HL-60 (cell line): ENCODE measurements around the gene TMEM61.

Source experiments
- DNase-seq, 2 experiments: peaks; one replicate each; pipeline ENCODE4 v3.0.0-alpha.2; 2010 to 2020; ENCODE audit warnings: low read depth in 1 of 2, low spot score in 1 of 2
- H3K27ac ChIP-seq: fragments of 250-450 bp; sonication (Bioruptor Pico); replicated peaks from 2 replicates; pipeline ENCODE4 v1.5.1; 2020; ENCODE audit warnings: mild to moderate bottlenecking, moderate library complexity
- H3K27me3 ChIP-seq: fragments of 250-450 bp; sonication (Bioruptor Pico); 2 replicates; pipeline ENCODE4 v1.5.1; 2021; ENCODE audit warnings: mild to moderate bottlenecking, moderate library complexity; ENCODE audit not compliant: insufficient read depth, poor library complexity, severe bottlenecking
- H3K4me3 ChIP-seq: replicated peaks from 2 replicates; pipeline ENCODE4 v1.5.1; 2011; ENCODE audit warnings: mild to moderate bottlenecking, control low read depth, low read length; ENCODE audit not compliant: insufficient read depth
- GABPA ChIP-seq: IDR thresholded peaks from 2 replicates; pipeline ENCODE4 v1.6.1; 2012; ENCODE audit warnings: low read depth
- POLR2AphosphoS5 ChIP-seq: IDR thresholded peaks from 2 replicates; pipeline ENCODE4 v1.6.1; 2012; ENCODE audit warnings: low read depth
- SPI1 ChIP-seq: IDR thresholded peaks from 2 replicates; pipeline ENCODE4 v1.6.1; 2012; ENCODE audit warnings: low read depth, mild to moderate bottlenecking, borderline replicate concordance
- TF ChIP-seq, protein P1 (sequence below): IDR thresholded peaks from 2 replicates; pipeline ENCODE4 v1.6.1; 2012; ENCODE audit warnings: low read depth; ENCODE audit not compliant: insufficient replicate concordance
- TF ChIP-seq, protein P2 (sequence below): IDR thresholded peaks from one replicate; pipeline ENCODE4 v1.5.1; 2011; ENCODE audit warnings: low read length, control low read depth, inconsistent platforms; ENCODE audit not compliant: insufficient read depth

Gene TMEM61

DNA sequence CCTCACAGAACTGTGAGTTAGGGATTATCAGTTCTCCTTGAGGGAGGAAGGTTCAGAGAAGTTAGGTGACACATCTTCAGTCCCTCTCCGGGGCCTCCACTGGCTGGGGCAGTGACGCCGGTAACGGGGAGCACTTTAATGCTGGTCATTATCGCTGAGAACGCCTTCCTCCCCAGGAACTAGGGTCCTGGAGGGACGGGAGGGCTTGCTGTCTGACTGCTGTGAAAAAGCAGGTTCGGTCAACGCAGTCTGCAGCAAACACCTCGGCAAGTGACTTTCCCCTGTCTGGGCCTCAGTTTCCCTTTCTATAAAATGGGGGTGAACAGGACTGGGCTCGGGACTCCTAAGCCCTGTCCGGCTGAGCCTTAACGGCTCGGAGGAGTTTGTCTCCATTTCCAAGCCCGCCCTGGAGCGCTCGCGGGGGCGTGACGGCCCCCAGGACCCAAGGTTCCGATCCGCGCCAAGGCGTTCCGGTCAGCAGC, 341 bp upstream of the TMEM61 start:
- DNase-seq, result no peak
- H3K27ac ChIP-seq, result no peak overlapping the region
- H3K4me3 ChIP-seq, result no peak overlapping the region
- TF ChIP-seq, protein P1, sequence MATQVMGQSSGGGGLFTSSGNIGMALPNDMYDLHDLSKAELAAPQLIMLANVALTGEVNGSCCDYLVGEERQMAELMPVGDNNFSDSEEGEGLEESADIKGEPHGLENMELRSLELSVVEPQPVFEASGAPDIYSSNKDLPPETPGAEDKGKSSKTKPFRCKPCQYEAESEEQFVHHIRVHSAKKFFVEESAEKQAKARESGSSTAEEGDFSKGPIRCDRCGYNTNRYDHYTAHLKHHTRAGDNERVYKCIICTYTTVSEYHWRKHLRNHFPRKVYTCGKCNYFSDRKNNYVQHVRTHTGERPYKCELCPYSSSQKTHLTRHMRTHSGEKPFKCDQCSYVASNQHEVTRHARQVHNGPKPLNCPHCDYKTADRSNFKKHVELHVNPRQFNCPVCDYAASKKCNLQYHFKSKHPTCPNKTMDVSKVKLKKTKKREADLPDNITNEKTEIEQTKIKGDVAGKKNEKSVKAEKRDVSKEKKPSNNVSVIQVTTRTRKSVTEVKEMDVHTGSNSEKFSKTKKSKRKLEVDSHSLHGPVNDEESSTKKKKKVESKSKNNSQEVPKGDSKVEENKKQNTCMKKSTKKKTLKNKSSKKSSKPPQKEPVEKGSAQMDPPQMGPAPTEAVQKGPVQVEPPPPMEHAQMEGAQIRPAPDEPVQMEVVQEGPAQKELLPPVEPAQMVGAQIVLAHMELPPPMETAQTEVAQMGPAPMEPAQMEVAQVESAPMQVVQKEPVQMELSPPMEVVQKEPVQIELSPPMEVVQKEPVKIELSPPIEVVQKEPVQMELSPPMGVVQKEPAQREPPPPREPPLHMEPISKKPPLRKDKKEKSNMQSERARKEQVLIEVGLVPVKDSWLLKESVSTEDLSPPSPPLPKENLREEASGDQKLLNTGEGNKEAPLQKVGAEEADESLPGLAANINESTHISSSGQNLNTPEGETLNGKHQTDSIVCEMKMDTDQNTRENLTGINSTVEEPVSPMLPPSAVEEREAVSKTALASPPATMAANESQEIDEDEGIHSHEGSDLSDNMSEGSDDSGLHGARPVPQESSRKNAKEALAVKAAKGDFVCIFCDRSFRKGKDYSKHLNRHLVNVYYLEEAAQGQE, result no peak
- TF ChIP-seq SPI1 (no peak), POLR2AphosphoS5 (no peak), GABPA (no peak)
- TF ChIP-seq, protein P2, sequence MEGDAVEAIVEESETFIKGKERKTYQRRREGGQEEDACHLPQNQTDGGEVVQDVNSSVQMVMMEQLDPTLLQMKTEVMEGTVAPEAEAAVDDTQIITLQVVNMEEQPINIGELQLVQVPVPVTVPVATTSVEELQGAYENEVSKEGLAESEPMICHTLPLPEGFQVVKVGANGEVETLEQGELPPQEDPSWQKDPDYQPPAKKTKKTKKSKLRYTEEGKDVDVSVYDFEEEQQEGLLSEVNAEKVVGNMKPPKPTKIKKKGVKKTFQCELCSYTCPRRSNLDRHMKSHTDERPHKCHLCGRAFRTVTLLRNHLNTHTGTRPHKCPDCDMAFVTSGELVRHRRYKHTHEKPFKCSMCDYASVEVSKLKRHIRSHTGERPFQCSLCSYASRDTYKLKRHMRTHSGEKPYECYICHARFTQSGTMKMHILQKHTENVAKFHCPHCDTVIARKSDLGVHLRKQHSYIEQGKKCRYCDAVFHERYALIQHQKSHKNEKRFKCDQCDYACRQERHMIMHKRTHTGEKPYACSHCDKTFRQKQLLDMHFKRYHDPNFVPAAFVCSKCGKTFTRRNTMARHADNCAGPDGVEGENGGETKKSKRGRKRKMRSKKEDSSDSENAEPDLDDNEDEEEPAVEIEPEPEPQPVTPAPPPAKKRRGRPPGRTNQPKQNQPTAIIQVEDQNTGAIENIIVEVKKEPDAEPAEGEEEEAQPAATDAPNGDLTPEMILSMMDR, result no peak
- H3K27me3 ChIP-seq, result peaks cover 16% of the 10 kb centered on the region

- H3K27me3 ChIP-seq, result peaks cover 16% of the 10 kb centered on the region
- DNase-seq, result no peak
- no peak for TF ChIP-seq POLR2AphosphoS5
- no peak for TF ChIP-seq GABPA
- TF ChIP-seq SPI1, result no peak
- TF ChIP-seq, protein P2, result no peak
- TF ChIP-seq, protein P1, result no peak
These were observed 1.0 kb downstream of the TMEM61 start for GRCh38 chr1:54981466-54981865.

DNA sequence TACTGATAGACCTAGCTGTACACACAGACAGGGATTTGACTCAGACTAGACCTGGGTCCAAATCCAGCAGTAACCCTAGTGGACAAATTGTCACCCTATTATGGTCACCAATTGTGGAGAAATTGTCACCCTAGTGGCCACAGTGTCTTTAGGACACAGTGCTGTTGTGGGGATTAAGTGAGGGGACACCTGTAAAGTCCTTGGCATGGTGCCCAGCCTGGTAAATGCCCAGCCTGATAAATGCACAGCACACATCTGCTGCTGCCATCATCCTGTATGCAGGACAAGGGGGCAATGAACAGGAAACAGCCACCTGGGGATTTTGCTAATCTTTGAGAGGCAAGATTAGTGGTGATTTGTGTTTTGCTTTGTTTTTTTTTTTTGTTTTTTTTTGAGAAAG, 2.3 kb downstream of the TMEM61 start:
- Histone ChIP-seq H3K4me3 (no peak overlapping the region), H3K27me3 (peaks cover 16% of the 10 kb centered on the region), H3K27ac (no peak overlapping the region)
- no peak for DNase-seq
- TF ChIP-seq, protein P2, result no peak
- TF ChIP-seq POLR2AphosphoS5 (no peak), SPI1 (no peak), GABPA (no peak)
- TF ChIP-seq, protein P1, result no peak

More at GRCh38 chr1:54981466-54981865, 1.0 kb downstream of the TMEM61 start:
- no peak overlapping the region for H3K27ac ChIP-seq
- H3K4me3 ChIP-seq, result no peak overlapping the region
